NCI-H146 treated with DMSO at 0.1 percent for 48 hours (cell line): Measurements from ENCODE around the gene ZBP1.
A peak's percentile ranks its signal among the peaks of the same experiment; 100 is the strongest.

Source experiments
- DNase-seq: peaks from one replicate; lab custom pipeline; 2025; ENCODE audit not compliant: unreplicated experiment; lab: John Stamatoyannopoulos, UW

Gene ZBP1

GRCh38 chr20:57619051-57619831 is 985 bp downstream of the ZBP1 start:
- no peak for DNase-seq

GRCh38 chr20:57618764-57619050 is 1.5 kb downstream of the ZBP1 start:
- no peak for DNase-seq

- peak; percentile 28 for DNase-seq
These were observed 2.0 kb downstream of the ZBP1 start for GRCh38 chr20:57618091-57618763.

- no peak for DNase-seq
These were observed 3.0 kb downstream of the ZBP1 start for GRCh38 chr20:57617079-57617795.

- no peak for DNase-seq
These were observed 3.9 kb downstream of the ZBP1 start for GRCh38 chr20:57616143-57616951.

- no peak for DNase-seq
These were observed 4.8 kb downstream of the ZBP1 start for GRCh38 chr20:57615445-57615811.

GRCh38 chr20:57614490-57615444 is 5.5 kb downstream of the ZBP1 start:
- DNase-seq: no peak

- DNase-seq: no peak
These were observed 6.7 kb downstream of the ZBP1 start for GRCh38 chr20:57613481-57613921.

- DNase-seq: no peak
These were observed 7.3 kb downstream of the ZBP1 start for GRCh38 chr20:57612916-57613315.

- no peak for DNase-seq
These were observed 7.8 kb downstream of the ZBP1 start for GRCh38 chr20:57612436-57612835.

- DNase-seq: no peak
These were observed 8.5 kb downstream of the ZBP1 start for GRCh38 chr20:57611586-57612311.

- DNase-seq: no peak
These were observed 9.8 kb downstream of the ZBP1 start for GRCh38 chr20:57610261-57610952.

- no peak for DNase-seq
These were observed 10.4 kb downstream of the ZBP1 start for GRCh38 chr20:57609842-57610167.

GRCh38 chr20:57609086-57609841 is 11.0 kb downstream of the ZBP1 start:
- DNase-seq: no peak

GRCh38 chr20:57608516-57608915 is 11.7 kb downstream of the ZBP1 start:
- DNase-seq: no peak

- DNase-seq: no peak
These were observed 14.3 kb downstream of the ZBP1 start for GRCh38 chr20:57605878-57606277.

GRCh38 chr20:57605045-57605444 is 15.2 kb downstream of the ZBP1 start:
- no peak for DNase-seq

- DNase-seq: no peak
These were observed 17.1 kb downstream of the ZBP1 start for GRCh38 chr20:57603120-57603519.
